Nucleus accumbens (tissue), 56 donors: ENCODE results near the gene MDK.
"Not testable (repeated sequence)": the region's sequence is repeated elsewhere in the genome, so short reads cannot be mapped to it uniquely, and the experiment has no call there.

Experiments
- DNase-seq, 56 donors: peaks; one replicate each; lab custom pipeline; 2025; lab: John Stamatoyannopoulos, UW

MDK gene

GRCh38 chr11:46379482-46380293 lies 1.8 kb upstream of the MDK start:
- DNase-seq, result not testable (repeated sequence)

GRCh38 chr11:46380340-46381047 lies 975 bp upstream of the MDK start:
- DNase-seq, result peak in 17 of 56 donors; percentile 22 to 68 (median 36)

DNA sequence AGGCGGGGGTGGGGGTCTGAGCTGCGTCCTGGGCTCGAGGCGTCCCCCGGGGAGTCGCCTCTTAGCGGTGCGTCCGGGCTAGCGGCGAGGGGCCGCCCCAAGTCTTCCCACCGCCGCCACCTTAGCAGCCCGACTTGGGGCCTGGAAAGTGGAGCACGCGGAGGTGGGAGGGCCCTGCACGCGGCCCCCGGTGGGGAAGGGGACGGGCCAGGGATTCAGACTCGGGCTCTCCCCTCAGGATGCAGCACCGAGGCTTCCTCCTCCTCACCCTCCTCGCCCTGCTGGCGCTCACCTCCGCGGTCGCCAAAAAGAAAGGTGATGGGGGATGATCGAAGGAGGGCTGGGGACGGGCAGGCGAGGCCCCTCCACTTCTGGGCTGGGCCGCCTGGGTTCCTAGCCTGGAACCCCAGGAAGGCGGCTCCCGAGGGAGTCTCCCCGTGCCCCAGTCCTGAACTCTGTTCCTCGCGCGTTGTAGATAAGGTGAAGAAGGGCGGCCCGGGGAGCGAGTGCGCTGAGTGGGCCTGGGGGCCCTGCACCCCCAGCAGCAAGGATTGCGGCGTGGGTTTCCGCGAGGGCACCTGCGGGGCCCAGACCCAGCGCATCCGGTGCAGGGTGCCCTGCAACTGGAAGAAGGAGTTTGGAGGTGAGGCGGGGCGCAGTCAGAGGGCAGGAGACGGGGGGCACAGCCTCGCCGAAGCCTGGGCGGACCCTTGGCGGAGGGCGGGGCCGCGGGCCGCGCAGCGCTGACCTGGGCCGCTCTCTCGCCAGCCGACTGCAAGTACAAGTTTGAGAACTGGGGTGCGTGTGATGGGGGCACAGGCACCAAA lies 563 bp downstream of the MDK start:
- DNase-seq, result no peak

DNA sequence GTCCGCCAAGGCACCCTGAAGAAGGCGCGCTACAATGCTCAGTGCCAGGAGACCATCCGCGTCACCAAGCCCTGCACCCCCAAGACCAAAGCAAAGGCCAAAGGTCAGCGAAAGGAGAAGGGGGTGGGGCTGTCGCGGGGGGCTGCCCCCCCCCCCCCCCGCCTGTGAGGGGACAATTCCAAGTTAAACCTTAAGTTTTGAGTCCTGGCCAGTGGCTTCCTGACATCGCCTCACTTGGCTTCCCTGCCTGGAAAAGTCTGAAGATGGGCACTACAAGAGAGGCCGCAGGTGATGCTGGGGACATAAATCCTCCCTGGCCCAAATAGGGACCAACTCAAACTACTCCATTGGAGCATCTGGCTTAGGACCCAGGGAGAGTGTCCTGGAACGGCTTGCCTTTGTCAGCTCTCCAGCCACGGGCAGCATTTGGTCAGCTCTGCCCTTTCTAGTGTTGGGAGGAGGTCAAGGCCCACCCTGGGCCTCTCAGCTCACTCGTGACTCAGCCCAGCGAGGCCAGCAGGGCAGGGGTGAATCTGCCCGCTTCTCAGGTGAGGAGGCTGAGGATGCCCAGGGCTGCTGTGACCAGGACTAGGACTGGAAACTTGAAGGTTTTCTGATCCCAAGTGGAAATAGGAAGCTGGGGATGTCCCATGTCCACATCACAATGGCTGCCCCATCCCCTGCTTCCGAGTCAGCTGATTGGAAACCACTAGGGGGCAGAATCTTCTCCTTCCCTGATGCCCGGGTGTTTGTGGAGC lies 1.4 kb downstream of the MDK start:
- DNase-seq, result peak in 10 of 56 donors; percentile 11 to 43 (median 20)

DNA sequence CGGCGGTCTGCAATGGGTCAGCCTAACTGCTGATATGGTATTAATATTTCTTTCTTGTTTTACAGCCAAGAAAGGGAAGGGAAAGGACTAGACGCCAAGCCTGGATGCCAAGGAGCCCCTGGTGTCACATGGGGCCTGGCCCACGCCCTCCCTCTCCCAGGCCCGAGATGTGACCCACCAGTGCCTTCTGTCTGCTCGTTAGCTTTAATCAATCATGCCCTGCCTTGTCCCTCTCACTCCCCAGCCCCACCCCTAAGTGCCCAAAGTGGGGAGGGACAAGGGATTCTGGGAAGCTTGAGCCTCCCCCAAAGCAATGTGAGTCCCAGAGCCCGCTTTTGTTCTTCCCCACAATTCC lies 1.9 kb downstream of the MDK start:
- DNase-seq, result peak in 1 of 56 donors; percentile 14

DNA sequence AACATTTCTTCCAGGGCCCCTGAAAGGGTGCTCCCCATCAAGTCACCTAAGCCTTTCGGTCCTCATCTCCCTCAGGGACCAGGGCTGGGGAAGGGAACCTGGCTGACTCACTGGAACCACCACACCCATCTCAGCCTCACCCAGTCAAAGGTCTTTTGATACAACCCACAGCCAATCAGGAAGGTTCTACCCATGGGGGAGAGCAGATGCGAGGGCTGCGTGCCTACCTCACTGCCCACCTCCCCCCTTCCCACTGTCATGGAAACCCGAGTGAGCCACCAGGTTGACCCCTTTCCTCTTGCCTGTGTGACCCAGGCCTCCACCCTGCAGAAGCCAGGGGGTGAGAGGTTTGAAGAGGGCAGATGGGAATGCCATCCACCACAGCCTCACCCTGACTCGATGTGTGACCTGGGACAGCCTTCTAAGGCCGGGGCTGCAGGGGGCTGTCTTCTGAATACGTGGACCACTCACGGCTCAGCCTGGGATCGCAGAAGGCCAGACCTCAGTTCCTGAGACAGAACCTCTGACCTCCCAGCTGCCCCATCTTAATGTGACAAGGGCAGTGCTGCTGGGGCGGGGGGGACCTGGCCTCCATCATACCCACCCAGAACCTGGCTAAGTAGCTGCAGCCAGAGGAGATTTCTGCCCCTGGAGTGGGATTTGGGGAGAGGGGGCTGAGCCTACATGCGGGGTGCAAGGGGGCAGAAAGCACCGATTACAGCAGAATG lies 2.7 kb downstream of the MDK start:
- no peak for DNase-seq

GRCh38 chr11:46385169-46386004 lies 3.9 kb downstream of the MDK start:
- DNase-seq, result no peak

GRCh38 chr11:46386005-46386578 lies 4.6 kb downstream of the MDK start:
- no peak for DNase-seq

- no peak for DNase-seq
Observed at GRCh38 chr11:46386674-46387073, 5.2 kb downstream of the MDK start.

DNA sequence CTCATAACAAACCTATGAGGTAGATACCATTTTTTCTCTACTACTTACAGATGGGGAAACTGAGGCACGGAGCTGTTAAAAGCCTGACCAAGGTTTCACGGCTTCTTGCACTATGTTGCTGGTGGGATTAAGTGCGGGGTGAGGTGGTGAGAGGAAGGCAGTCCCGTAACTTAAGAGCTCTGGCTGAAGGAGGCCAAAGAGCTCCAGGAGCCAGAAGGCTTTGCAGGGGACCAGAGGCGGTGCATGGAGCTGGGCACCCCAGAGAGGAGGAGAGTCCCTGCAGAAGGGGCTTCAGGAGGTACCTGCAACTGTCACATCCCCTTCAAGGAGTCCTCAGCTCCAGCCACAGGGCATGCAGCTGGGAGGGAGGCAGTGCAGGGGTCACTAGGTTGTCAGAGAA lies 6.0 kb downstream of the MDK start:
- DNase-seq, result no peak

DNA sequence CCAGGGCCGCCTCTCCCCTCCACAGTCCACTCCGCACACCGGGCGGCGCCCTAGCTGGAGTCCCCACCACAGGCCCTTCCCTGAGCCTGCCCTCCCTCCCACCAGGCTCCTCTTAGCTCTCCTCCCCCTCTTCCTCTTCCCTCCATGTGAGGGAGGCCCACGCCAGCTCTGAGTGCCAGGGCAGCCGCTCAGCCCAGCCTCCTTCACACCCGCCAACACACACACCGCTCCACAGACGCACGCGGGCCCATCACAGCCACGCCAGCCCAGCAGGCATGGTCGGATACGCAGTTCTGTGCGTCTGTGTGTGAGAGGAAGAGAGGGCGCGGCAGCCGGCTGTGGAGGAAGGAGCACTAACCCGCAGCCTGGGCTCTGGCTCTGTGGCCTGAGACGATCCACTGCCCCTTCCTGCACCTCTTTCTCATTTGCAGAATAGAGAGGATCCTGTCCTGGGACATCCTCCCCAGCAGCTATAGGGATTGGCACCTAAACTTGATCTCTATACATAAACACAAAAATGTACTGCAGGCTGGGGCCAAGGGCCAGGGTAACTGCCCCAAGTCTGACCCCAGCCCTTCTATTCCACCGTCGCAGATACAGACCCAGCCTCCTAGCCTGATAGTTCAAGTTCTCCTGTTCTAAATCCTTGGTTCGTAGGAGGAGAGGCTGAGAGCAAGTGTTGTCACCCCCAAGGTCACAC lies 6.6 kb downstream of the MDK start:
- DNase-seq, result no peak

GRCh38 chr11:46388619-46389449 lies 7.4 kb downstream of the MDK start:
- no peak for DNase-seq

- DNase-seq, result peak in 45 of 56 donors; percentile 11 to 79 (median 56)
Observed at GRCh38 chr11:46389450-46390330, 8.2 kb downstream of the MDK start.

- DNase-seq, result no peak
Observed at GRCh38 chr11:46390331-46391171, 9.1 kb downstream of the MDK start.

DNA sequence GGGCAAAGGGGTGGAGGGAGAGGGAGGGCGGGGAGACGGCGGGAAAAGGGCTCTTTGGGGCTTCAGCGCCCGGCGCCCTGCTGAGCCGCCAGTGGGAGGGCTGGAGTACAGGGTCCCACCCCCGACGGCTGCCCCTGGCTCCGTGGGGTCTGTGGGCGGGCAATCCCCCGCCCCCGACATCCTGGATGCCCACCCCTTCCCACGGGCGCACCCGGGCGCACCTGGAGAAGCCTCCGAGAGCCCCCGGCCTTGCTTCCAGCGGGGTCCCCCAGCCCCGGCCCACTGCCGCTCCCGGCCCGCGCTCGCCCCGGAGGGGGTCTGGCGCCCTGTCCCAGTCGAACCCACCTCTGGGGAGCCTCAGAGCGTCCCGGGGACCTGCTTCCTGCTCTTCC lies 9.7 kb downstream of the MDK start:
- DNase-seq, result no peak
